Osteoblast (primary cell): ENCODE results near the gene CTDP1. TPM values are rescaled to one million over a fixed set of nuclear protein-coding genes. Genes with fewer than 3 reads are reported as not detected.
"Not testable (repeated sequence)": the region's sequence is repeated elsewhere in the genome, so short reads cannot be mapped to it uniquely, and the experiment has no call there.

Source experiments
- DNase-seq: peaks from one replicate; pipeline ENCODE4 v3.0.0; 2011; ENCODE audit warnings: low spot score, mixed read lengths; ENCODE audit not compliant: insufficient read length; ENCODE audit errors: missing footprints
- H2AFZ ChIP-seq: 2 replicates; pipeline ENCODE4 v1.6.0; 2011; ENCODE audit warnings: mild to moderate bottlenecking, low read length
- H3K27ac ChIP-seq: 2 replicates; pipeline ENCODE4 v1.5.1; 2011; ENCODE audit warnings: mild to moderate bottlenecking, low read depth, low read length, moderate library complexity
- H3K27me3 ChIP-seq: 2 replicates; pipeline ENCODE4 v1.6.0; 2012; ENCODE audit warnings: mild to moderate bottlenecking, control low read depth, inconsistent platforms, low read length, moderate library complexity; ENCODE audit not compliant: insufficient read depth
- H3K36me3 ChIP-seq: 2 replicates; pipeline ENCODE4 v1.5.1; 2011; ENCODE audit warnings: mild to moderate bottlenecking, low read length, control low read depth, moderate library complexity; ENCODE audit not compliant: insufficient read depth
- H3K4me1 ChIP-seq: 2 replicates; pipeline ENCODE4 v1.5.1; 2011; ENCODE audit warnings: mild to moderate bottlenecking, low read length, control low read depth, moderate library complexity; ENCODE audit not compliant: insufficient read depth
- H3K4me2 ChIP-seq: 2 replicates; pipeline ENCODE4 v1.6.0; 2011; ENCODE audit warnings: mild to moderate bottlenecking, low read length; ENCODE audit not compliant: insufficient read depth
- H3K4me3 ChIP-seq: fragments of 200-600 bp; sonication (generic); 3 replicates; pipeline ENCODE4 v1.5.1; 2012; ENCODE audit warnings: mild to moderate bottlenecking, low read length, inconsistent platforms; ENCODE audit not compliant: insufficient read depth
- H3K79me2 ChIP-seq: 2 replicates; pipeline ENCODE4 v1.6.0; 2012; ENCODE audit warnings: mild to moderate bottlenecking, low read length, control low read depth, inconsistent platforms; ENCODE audit not compliant: insufficient read depth
- H3K9me3 ChIP-seq: 2 replicates; pipeline ENCODE4 v1.5.1; 2011; ENCODE audit warnings: low read depth, low read length, control low read depth
- H4K20me1 ChIP-seq: 2 replicates; pipeline ENCODE4 v1.6.0; 2012; ENCODE audit warnings: mild to moderate bottlenecking, low read length, control low read depth; ENCODE audit not compliant: insufficient read depth
- total RNA-seq: library from RNA; depleted of rRNA; stranded (reverse); fragments of >200 nt; gene quantifications from 2 replicates; pipeline ENCODE4 v1.2.3, GENCODE V29; 2012
- TF ChIP-seq, protein P1 (sequence below): IDR thresholded peaks from 2 replicates; pipeline ENCODE4 v1.5.1; 2011; ENCODE audit warnings: mild to moderate bottlenecking, low read depth, low read length, moderate library complexity; ENCODE audit errors: extremely low read depth

Gene CTDP1
- total RNA-seq, 1 donor: 26.8 TPM

GRCh38 chr18:79717555-79718074, 38.0 kb downstream of the CTDP1 start:
- TF ChIP-seq, protein P1, sequence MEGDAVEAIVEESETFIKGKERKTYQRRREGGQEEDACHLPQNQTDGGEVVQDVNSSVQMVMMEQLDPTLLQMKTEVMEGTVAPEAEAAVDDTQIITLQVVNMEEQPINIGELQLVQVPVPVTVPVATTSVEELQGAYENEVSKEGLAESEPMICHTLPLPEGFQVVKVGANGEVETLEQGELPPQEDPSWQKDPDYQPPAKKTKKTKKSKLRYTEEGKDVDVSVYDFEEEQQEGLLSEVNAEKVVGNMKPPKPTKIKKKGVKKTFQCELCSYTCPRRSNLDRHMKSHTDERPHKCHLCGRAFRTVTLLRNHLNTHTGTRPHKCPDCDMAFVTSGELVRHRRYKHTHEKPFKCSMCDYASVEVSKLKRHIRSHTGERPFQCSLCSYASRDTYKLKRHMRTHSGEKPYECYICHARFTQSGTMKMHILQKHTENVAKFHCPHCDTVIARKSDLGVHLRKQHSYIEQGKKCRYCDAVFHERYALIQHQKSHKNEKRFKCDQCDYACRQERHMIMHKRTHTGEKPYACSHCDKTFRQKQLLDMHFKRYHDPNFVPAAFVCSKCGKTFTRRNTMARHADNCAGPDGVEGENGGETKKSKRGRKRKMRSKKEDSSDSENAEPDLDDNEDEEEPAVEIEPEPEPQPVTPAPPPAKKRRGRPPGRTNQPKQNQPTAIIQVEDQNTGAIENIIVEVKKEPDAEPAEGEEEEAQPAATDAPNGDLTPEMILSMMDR: no peak
- Histone ChIP-seq H3K9me3 (no peaks in the 10 kb centered on the region), H3K79me2 (peaks cover 2% of the 10 kb centered on the region), H2AFZ (no peak overlapping the region), H4K20me1 (no peaks in the 10 kb centered on the region), H3K36me3 (peaks cover 33% of the 10 kb centered on the region), H3K4me2 (no peak overlapping the region), H3K4me3 (no peak overlapping the region), H3K27ac (no peak overlapping the region), H3K27me3 (no peaks in the 10 kb centered on the region), H3K4me1 (no peaks in the 10 kb centered on the region)
- DNase-seq: no peak

GRCh38 chr18:79718126-79718525, 38.5 kb downstream of the CTDP1 start:
- TF ChIP-seq, protein P1: no peak
- Histone ChIP-seq H3K36me3 (peaks cover 33% of the 10 kb centered on the region), H3K9me3 (no peaks in the 10 kb centered on the region)

GRCh38 chr18:79718878-79719477, 39.4 kb downstream of the CTDP1 start:
- no peaks in the 10 kb centered on the region for H3K9me3 ChIP-seq
- no peaks in the 10 kb centered on the region for H3K4me1 ChIP-seq
- no peak overlapping the region for H2AFZ ChIP-seq
- DNase-seq: no peak
- peaks cover 10% of the 10 kb centered on the region for H3K79me2 ChIP-seq
- no peaks in the 10 kb centered on the region for H4K20me1 ChIP-seq
- TF ChIP-seq, protein P1: no peak
- H3K27ac ChIP-seq: no peak overlapping the region
- no peak overlapping the region for H3K4me2 ChIP-seq
- H3K36me3 ChIP-seq: peaks cover 33% of the 10 kb centered on the region
- no peaks in the 10 kb centered on the region for H3K27me3 ChIP-seq
- H3K4me3 ChIP-seq: no peak overlapping the region

More at GRCh38 chr18:79718126-79718525, 38.5 kb downstream of the CTDP1 start:
- Histone ChIP-seq H2AFZ (no peak overlapping the region), H4K20me1 (no peaks in the 10 kb centered on the region), H3K4me1 (no peaks in the 10 kb centered on the region), H3K27me3 (no peaks in the 10 kb centered on the region), H3K79me2 (peaks cover 5% of the 10 kb centered on the region), H3K4me3 (no peak overlapping the region), H3K27ac (no peak overlapping the region), H3K4me2 (no peak overlapping the region)
- no peak for DNase-seq

GRCh38 chr18:79719478-79720358, 40.1 kb downstream of the CTDP1 start:
- H3K27me3 ChIP-seq, H3K4me3 ChIP-seq, DNase-seq, H4K20me1 ChIP-seq, H3K27ac ChIP-seq, H3K4me1 ChIP-seq, H3K4me2 ChIP-seq, H2AFZ ChIP-seq, H3K9me3 ChIP-seq: not testable (repeated sequence)
- peaks cover 10% of the 10 kb centered on the region for H3K79me2 ChIP-seq
- H3K36me3 ChIP-seq: peaks cover 31% of the 10 kb centered on the region
